ENCODE results near the gene FAM83F.

The FAM83F gene

GRCh38 chr22:39967996-39968972, 26.5 kb upstream of the FAM83F start:
- H3K4me3 ChIP-seq (ENCODE audit: insufficient read length, low read depth) = no peak overlapping the region
- H3K9me3 ChIP-seq (ENCODE audit: insufficient read depth, low read length) = no peaks in the 10 kb centered on the region
- H3K9ac ChIP-seq (ENCODE audit: insufficient read length, low read depth) = no peak overlapping the region
- peak; percentile 18 for DNase-seq (ENCODE audit: low read depth, low spot score)
- H3K4me1 ChIP-seq (ENCODE audit: insufficient read depth, insufficient read length) = peaks cover 3% of the 10 kb centered on the region
- H3K36me3 ChIP-seq (ENCODE audit: insufficient read depth, insufficient read length, low read length) = no peaks in the 10 kb centered on the region
- no peaks in the 10 kb centered on the region for H3K27me3 ChIP-seq (ENCODE audit: insufficient read depth, insufficient read length)
- TF ChIP-seq SUZ12 (IDR thresholded peaks at IDR 0.05; ENCODE audit: extremely low read depth, insufficient read depth, insufficient read length) (no peak), ZNF274 (IDR thresholded peaks at IDR 0.05; ENCODE audit: low read depth, low read length) (no peak), YY1 (IDR thresholded peaks at IDR 0.05; ENCODE audit: insufficient read depth, insufficient read length) (no peak)

DNA sequence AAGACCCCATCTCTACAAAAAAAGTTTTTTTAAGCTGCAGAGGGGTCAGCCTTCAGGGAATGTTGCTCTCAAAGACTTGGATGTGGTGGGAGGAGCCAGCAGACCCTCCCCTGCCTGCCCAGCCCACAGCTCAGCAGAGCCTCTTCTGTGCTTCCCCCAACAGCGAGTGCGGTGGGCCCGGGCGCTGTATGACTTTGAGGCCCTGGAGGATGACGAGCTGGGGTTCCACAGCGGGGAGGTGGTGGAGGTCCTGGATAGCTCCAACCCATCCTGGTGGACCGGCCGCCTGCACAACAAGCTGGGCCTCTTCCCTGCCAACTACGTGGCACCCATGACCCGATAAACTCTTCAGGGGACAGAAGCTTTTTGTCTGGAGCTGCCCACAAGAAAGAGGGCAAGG, 24.0 kb upstream of the FAM83F start:
- no peak for TF ChIP-seq SUZ12 (IDR thresholded peaks at IDR 0.05; ENCODE audit: extremely low read depth, insufficient read depth, insufficient read length)
- no peak for TF ChIP-seq ZNF274 (IDR thresholded peaks at IDR 0.05; ENCODE audit: low read depth, low read length)
- no peak for TF ChIP-seq YY1 (IDR thresholded peaks at IDR 0.05; ENCODE audit: insufficient read depth, insufficient read length)
- Histone ChIP-seq H3K4me1 (ENCODE audit: insufficient read depth, insufficient read length) (peaks cover 3% of the 10 kb centered on the region), H3K9me3 (ENCODE audit: insufficient read depth, low read length) (no peaks in the 10 kb centered on the region), H3K9ac (ENCODE audit: insufficient read length, low read depth) (no peak overlapping the region), H3K4me3 (ENCODE audit: insufficient read length, low read depth) (no peak overlapping the region), H3K27me3 (ENCODE audit: insufficient read depth, insufficient read length) (no peaks in the 10 kb centered on the region), H3K36me3 (ENCODE audit: insufficient read depth, insufficient read length, low read length) (no peaks in the 10 kb centered on the region)
- no peak for DNase-seq (ENCODE audit: low read depth, low spot score)

GRCh38 chr22:39972641-39973040, 22.1 kb upstream of the FAM83F start:
- Histone ChIP-seq H3K9me3 (ENCODE audit: insufficient read depth, low read length) (no peaks in the 10 kb centered on the region), H3K27me3 (ENCODE audit: insufficient read depth, insufficient read length) (peaks cover 4% of the 10 kb centered on the region), H3K4me1 (ENCODE audit: insufficient read depth, insufficient read length) (peaks cover 3% of the 10 kb centered on the region), H3K4me3 (ENCODE audit: insufficient read length, low read depth) (no peak overlapping the region), H3K36me3 (ENCODE audit: insufficient read depth, insufficient read length, low read length) (no peaks in the 10 kb centered on the region), H3K9ac (ENCODE audit: insufficient read length, low read depth) (no peak overlapping the region)
- DNase-seq (ENCODE audit: low read depth, low spot score) = no peak
- TF ChIP-seq YY1 (IDR thresholded peaks at IDR 0.05; ENCODE audit: insufficient read depth, insufficient read length) = no peak
- TF ChIP-seq SUZ12 (IDR thresholded peaks at IDR 0.05; ENCODE audit: extremely low read depth, insufficient read depth, insufficient read length) = no peak
- TF ChIP-seq ZNF274 (IDR thresholded peaks at IDR 0.05; ENCODE audit: low read depth, low read length) = no peak

DNA sequence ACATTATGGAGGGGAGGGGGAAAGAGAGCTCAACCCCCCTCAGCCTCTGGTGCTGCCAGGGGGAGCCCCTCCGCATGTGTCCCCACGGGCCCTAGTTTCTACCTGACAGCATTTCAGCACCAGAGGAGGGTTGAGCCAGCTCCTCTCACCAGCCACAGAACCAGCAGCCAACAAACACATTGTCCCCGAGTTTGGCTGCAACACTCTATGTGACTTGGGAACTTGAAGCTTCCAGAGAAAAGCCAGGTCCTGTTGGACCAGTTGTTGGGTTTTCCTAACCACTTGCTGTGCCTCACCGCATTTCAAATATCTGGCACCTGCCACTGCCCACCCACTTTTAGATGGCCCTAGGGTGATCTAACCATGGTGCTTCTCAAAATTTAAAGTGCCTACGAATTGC, 21.1 kb upstream of the FAM83F start:
- Histone ChIP-seq H3K4me3 (ENCODE audit: insufficient read length, low read depth) (no peak overlapping the region), H3K36me3 (ENCODE audit: insufficient read depth, insufficient read length, low read length) (no peaks in the 10 kb centered on the region), H3K27me3 (ENCODE audit: insufficient read depth, insufficient read length) (peaks cover 4% of the 10 kb centered on the region), H3K9ac (ENCODE audit: insufficient read length, low read depth) (no peak overlapping the region), H3K9me3 (ENCODE audit: insufficient read depth, low read length) (no peaks in the 10 kb centered on the region), H3K4me1 (ENCODE audit: insufficient read depth, insufficient read length) (no peaks in the 10 kb centered on the region)
- no peak for DNase-seq (ENCODE audit: low read depth, low spot score)
- no peak for TF ChIP-seq ZNF274 (IDR thresholded peaks at IDR 0.05; ENCODE audit: low read depth, low read length)

GRCh38 chr22:39974065-39974464, 20.7 kb upstream of the FAM83F start:
- H3K4me3 ChIP-seq (ENCODE audit: insufficient read length, low read depth) = no peak overlapping the region
- no peaks in the 10 kb centered on the region for H3K4me1 ChIP-seq (ENCODE audit: insufficient read depth, insufficient read length)
- H3K36me3 ChIP-seq (ENCODE audit: insufficient read depth, insufficient read length, low read length) = no peaks in the 10 kb centered on the region
- H3K9ac ChIP-seq (ENCODE audit: insufficient read length, low read depth) = no peak overlapping the region
- TF ChIP-seq ZNF274 (IDR thresholded peaks at IDR 0.05; ENCODE audit: low read depth, low read length) (no peak), SUZ12 (IDR thresholded peaks at IDR 0.05; ENCODE audit: extremely low read depth, insufficient read depth, insufficient read length) (no peak), YY1 (IDR thresholded peaks at IDR 0.05; ENCODE audit: insufficient read depth, insufficient read length) (no peak)
- H3K27me3 ChIP-seq (ENCODE audit: insufficient read depth, insufficient read length) = peaks cover 4% of the 10 kb centered on the region
- DNase-seq (ENCODE audit: low read depth, low spot score) = no peak
- H3K9me3 ChIP-seq (ENCODE audit: insufficient read depth, low read length) = no peaks in the 10 kb centered on the region

GRCh38 chr22:39979048-39979447, 15.7 kb upstream of the FAM83F start:
- H3K9me3 ChIP-seq (ENCODE audit: insufficient read depth, low read length) = no peaks in the 10 kb centered on the region
- H3K27me3 ChIP-seq (ENCODE audit: insufficient read depth, insufficient read length) = peaks cover 4% of the 10 kb centered on the region
- no peaks in the 10 kb centered on the region for H3K36me3 ChIP-seq (ENCODE audit: insufficient read depth, insufficient read length, low read length)
- no peak overlapping the region for H3K9ac ChIP-seq (ENCODE audit: insufficient read length, low read depth)
- no peaks in the 10 kb centered on the region for H3K4me1 ChIP-seq (ENCODE audit: insufficient read depth, insufficient read length)
- TF ChIP-seq YY1 (IDR thresholded peaks at IDR 0.05; ENCODE audit: insufficient read depth, insufficient read length) (no peak), ZNF274 (IDR thresholded peaks at IDR 0.05; ENCODE audit: low read depth, low read length) (no peak), SUZ12 (IDR thresholded peaks at IDR 0.05; ENCODE audit: extremely low read depth, insufficient read depth, insufficient read length) (no peak)
- H3K4me3 ChIP-seq (ENCODE audit: insufficient read length, low read depth) = no peak overlapping the region
- no peak for DNase-seq (ENCODE audit: low read depth, low spot score)

GRCh38 chr22:39979458-39979857, 15.3 kb upstream of the FAM83F start:
- Histone ChIP-seq H3K9ac (ENCODE audit: insufficient read length, low read depth) (no peak overlapping the region), H3K27me3 (ENCODE audit: insufficient read depth, insufficient read length) (peaks cover 4% of the 10 kb centered on the region), H3K4me3 (ENCODE audit: insufficient read length, low read depth) (no peak overlapping the region), H3K9me3 (ENCODE audit: insufficient read depth, low read length) (no peaks in the 10 kb centered on the region), H3K4me1 (ENCODE audit: insufficient read depth, insufficient read length) (no peaks in the 10 kb centered on the region), H3K36me3 (ENCODE audit: insufficient read depth, insufficient read length, low read length) (no peaks in the 10 kb centered on the region)
- no peak for TF ChIP-seq ZNF274 (IDR thresholded peaks at IDR 0.05; ENCODE audit: low read depth, low read length)
- TF ChIP-seq SUZ12 (IDR thresholded peaks at IDR 0.05; ENCODE audit: extremely low read depth, insufficient read depth, insufficient read length) = no peak
- no peak for DNase-seq (ENCODE audit: low read depth, low spot score)
